Activated CD4-positive, alpha-beta T cell treated with anti-CD3 and anti-CD28 coated beads, Interleukin-2, amount 50 U/mL, for 16 hours (primary cell): ENCODE results near the gene CEACAM19.
"Not testable (repeated sequence)": the region's sequence is repeated elsewhere in the genome, so short reads cannot be mapped to it uniquely, and the experiment has no call there.

Experiments used
- DNase-seq: peaks from one replicate; pipeline ENCODE4 v3.0.0-alpha.2; 2020

CEACAM19 gene

GRCh38 chr19:44677019-44677811 is 5.9 kb downstream of the CEACAM19 start:
- no peak for DNase-seq

DNA sequence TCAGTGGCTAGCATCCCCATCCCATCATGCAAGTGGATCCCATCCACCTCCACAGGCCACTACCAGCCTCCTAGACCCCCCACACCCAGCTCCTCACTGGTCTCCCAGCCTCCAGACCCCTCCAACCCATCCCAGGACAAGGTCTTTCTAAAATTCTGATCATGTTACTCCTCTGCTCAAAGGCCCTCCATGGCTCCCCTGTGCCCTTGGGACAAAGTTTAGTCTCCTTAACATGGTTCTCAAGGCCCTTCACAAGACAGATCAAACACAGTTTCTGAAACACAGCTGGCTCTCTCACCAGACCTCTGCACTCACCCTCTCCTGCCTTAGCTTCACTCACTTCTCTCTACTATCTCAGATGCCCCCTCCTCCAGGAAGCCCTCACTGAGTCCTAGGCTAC is 9.3 kb downstream of the CEACAM19 start:
- no peak for DNase-seq

DNA sequence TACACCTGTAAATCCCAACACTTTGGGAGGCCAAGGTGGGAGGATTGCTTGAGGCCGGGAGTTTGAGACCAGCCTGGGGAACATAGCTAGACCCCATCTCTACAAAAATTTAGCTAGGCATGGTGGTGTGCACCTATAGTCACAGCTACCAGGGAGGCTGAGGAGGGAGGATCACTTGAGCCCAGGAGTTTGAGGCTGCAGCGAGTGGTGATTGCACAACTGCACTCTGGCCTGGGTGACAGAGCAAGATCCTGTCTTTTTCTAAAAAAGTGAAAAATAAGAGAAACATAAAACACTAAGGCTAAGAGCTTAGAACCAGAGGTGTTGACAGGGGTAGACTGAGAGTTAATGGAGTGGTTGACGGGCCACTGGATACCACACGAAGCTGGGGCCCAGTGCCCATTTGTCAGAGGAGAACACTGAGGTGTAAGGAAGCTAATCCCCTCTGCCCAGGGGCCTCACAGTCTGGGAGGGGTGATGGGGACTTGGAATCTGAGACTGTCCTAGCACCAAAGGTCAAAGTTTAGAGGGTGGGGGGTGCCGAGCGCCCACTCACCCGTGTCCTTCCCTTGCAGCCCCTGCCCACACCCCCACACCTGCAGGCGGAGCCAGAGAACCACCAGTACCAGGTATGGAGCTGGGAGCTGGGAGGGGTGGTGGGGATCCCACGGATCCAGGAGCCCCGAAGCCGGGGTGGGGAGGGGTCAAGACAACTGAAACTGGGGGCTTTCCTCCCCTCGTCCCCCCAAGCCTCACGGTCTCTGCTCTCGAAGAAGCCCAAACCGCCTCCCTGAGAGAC is 10.9 kb downstream of the CEACAM19 start:
- no peak for DNase-seq

DNA sequence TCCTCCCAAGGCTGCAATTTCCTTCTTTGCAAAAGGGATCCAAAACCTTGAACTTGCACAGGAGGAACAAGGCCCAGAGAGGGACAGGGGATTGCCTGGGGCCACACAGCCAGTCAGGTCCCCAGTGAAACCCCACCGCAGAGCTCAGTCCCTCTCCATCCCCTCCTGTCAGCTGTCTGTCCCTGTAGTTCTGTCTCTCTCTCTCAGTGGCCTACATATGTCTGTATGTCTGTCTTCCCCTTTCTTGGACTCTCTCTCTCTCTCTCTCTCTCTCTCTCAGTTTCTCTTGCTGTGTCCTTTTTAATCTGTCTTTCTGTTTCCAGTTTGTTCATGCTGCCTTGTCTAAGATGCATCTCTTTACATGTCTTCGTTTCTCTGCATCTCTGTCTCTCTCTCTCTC is 11.5 kb downstream of the CEACAM19 start:
- DNase-seq = no peak

GRCh38 chr19:44683434-44684210 is 12.3 kb downstream of the CEACAM19 start:
- DNase-seq = no peak

DNA sequence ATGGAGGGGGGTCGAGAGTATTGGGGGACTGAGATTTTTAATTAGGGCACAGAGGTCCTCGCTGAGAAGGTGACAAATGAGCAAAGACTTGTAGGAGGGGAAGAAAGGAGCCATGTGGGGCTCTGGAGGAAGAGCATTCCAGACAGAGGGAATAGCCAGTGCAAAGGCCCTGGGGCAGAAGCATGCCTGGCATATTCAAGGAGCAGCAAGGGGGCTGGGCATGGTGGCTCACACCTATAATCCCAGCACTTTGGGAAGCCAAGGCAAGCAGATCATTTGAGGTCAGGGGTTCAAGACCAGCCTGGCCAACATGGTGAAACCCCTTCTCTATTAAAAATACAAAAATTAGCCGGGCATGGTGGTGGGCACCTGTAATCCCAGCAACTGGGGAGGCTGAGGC is 13.1 kb downstream of the CEACAM19 start:
- not testable (repeated sequence) for DNase-seq

- peak; percentile 7 for DNase-seq
These were observed 13.9 kb downstream of the CEACAM19 start for GRCh38 chr19:44684892-44685863.

DNA sequence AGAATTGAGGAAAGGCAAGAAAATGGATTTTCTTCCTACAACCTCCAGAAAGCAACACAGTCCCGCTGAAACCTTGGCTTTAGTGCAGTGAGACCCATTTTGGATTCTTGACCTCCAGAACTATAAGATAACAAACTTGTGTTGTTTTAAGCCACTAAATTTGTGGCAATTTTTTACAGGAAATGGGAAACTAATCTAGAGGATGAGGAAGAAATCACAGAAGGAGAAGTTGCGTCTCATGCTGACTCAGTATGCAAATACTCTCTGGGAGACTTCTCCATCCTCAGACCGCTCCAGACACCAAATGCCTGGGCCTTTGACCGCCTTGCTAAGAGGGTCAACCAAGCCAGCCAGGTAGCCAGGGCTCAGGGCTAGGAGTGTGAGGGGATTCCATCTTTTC is 14.6 kb downstream of the CEACAM19 start:
- DNase-seq = no peak

GRCh38 chr19:44686896-44687295 is 15.6 kb downstream of the CEACAM19 start:
- DNase-seq = no peak

DNA sequence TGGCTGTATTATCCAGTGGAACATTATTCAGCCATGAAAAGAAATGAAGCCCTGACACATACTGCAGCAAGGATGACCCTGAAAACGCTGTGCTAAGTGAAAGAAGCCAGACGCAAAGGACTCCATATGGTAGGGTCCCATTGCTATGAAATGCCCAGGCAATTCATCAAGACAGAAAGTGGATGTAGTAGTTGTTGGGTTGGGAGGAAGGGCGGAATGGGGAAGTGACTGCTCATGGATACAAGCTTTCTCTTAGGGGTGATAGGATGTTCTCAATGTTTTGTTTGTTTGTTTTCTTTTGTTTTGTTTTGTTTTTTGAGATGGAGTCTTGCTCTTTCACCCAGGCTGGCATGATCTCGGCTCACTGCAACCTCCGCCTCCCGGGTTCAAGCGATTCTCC is 16.6 kb downstream of the CEACAM19 start:
- DNase-seq = no peak

DNA sequence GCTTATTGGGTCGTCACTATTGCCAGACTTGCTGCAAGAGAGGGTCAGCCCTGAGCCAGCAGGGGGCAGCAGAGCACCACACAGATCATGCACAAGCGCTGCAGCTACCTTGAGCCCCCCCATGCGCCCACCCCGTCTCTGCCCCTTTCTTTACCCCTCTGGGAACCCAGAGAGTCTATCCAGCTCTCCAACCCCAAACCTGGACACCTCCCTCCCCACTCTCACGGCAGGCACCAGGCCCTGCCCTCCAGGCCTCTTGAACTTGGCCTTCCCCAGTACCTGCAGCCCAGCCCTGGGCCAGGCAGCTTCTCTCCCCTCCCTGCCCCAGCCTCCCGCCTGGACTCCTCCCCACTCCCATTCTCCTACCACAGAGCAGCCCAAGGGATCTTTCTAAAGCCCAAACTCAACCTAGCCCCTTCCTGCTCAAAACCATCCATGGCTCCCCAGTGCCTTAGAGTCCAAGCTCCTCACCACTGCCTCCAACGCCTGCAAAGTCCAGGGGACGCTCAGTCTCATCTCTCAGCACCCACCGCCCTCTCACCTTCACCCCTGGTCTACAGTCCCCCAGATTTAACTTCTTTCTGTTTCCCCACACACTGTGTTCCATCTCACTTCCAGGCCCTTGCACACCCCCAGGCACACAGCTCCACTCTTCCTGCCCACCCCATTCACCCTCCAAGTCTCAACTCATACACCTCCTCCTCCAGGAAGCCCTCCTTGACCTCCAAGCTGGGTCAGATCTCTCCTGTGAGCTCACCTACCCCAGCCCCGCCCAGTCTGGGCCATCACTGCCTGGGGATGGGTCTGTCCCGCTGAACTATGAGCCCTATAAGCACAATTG is 18.2 kb downstream of the CEACAM19 start:
- peak; percentile 75 for DNase-seq

DNA sequence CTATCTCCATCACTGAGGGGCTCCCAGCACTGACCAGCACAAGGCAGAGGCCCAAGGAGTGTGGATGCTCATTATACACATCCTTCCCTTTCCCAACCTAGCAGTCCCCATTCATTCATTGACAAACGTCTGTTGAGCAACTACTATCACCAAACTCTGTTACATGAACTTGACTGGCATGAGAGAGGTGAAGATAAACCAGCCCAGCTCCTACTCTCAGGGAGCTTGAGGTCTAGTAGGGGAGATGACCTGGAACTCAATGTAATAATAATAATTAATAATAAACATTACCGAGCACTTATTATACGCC is 18.8 kb downstream of the CEACAM19 start:
- no peak for DNase-seq

GRCh38 chr19:44692379-44692721 is 21.1 kb downstream of the CEACAM19 start:
- no peak for DNase-seq

- DNase-seq = peak; percentile 32
These were observed 22.9 kb downstream of the CEACAM19 start for GRCh38 chr19:44694184-44694579.

DNA sequence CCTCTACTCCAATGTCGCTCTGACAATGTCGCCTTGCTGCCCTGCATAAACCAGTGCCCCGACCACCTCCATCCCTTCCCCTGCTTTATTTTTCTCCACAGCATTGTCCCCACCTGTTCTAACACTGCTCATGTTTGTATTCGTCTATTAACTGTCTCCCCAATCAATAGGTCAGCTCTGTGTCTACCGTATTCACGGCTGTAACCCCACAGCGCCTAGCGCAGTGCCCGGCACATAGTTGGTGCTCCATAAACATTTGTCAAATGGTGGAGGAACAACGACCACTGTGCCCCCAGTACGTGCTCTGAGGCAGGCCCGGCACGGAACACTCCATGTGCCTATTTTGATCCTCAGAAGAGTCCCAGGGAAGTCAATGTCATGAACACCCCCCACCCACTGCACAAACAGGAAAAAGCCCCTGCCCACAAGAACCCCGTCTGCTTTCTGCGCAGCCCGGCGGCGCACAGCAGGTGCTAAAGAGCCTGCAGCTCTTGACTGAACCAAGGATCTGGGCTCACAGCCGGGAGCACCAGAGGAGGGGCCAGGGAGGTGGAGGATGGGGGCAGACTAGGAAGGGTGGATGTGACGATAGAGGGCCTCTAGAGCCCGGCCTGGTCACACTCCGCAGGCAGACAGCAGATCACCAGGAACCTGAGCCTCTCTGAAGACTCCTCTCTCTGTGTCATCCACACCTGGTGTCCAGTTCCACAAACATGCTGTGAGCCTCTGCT is 25.8 kb downstream of the CEACAM19 start:
- DNase-seq = no peak

DNA sequence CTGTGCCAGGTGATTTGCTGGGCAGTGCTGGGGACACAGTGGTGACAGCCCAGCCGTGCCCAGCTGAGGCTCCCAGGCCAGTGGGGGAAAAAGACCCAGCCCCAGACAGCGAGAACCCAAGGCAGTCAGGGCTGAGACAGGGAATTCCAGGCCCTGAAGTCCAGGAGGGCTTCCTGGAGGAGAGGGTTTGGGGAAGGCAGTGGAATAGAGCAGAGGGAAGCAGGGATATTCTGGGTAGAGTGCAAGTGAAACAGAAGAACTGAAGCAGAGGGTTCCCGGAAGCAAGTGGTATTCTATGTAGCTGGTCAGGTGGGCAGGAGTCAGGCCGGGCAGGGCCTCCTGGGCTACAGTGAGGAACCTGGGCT is 26.4 kb downstream of the CEACAM19 start:
- no peak for DNase-seq

- no peak for DNase-seq
These were observed 27.4 kb downstream of the CEACAM19 start, which contains the start of gene CEACAM16 for GRCh38 chr19:44698492-44699201. Gene CEACAM16, plus strand, starts transcription at chr19:44699151. Its CDS starts 2,306 bp downstream, at chr19:44701457.

GRCh38 chr19:44700547-44700946 is 29.3 kb downstream of the CEACAM19 start:
- no peak for DNase-seq

- no peak for DNase-seq
These were observed 29.9 kb downstream of the CEACAM19 start for GRCh38 chr19:44701228-44701627.

DNA sequence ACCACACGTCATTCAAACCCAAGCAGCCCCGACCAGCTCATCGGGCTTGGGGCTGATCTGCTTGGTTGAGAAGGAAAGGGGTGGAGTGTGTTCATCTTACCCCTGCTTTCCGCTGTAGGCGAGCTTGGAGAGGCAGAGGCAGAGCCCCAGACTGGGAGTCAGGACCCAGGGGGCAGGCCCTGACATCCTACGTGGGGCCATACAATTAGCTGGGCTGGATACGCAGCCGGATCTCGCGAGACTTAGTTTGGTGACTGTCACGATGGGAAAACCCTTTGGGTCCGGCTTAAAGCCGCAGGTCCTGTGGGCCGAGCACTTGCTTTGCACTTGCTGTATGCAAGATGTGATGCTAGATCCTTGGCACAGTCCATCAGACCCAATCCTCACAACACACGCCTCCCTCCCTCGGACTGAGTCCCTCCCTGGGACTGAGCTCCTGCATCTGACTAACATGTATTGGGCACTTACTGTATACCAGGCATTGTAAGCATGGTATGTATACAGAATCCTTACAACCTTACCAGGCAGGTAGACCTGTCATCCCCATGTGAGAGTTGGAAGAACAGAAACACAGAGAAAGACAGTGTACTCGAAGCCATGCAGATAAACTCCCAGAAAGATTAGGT is 31.4 kb downstream of the CEACAM19 start:
- no peak for DNase-seq
